GM21529 (cell line): ENCODE measurements around the gene HDHD2.
"Not testable (repeated sequence)": the region's sequence is repeated elsewhere in the genome, so short reads cannot be mapped to it uniquely, and the experiment has no call there.

ENCODE experiments used
- ATAC-seq: cut with Tn5 transposase; IDR thresholded peaks from one replicate; pipeline ENCODE4 v1.9.1; 2021; ENCODE audit not compliant: unreplicated experiment

The HDHD2 gene

GRCh38 chr18:47150029-47150823 lies at the start of gene HDHD2:
Gene HDHD2, minus strand, starts transcription at chr18:47150500. Its CDS starts 14,061 bp downstream, at chr18:47136439.
- ATAC-seq, result peak; percentile 88

DNA sequence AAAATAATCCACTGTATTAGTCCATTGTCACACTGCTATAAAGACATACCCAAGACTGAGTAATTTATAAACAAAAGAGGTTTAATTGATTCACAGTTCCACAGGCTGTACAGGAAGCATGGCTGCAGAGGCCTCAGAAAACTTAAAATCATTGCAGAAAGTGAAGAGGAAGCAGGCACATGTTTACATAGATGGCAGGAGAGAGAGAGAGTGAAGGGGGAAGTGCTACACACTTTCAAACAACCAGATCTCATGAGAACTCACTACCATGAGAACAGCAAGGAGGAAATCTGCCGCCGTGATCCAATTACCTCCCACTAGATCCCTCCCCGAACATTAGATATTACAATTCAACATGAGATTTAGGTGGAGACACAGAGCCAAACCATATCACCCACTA lies 45.7 kb upstream of the HDHD2 start:
- ATAC-seq, result not testable (repeated sequence)

DNA sequence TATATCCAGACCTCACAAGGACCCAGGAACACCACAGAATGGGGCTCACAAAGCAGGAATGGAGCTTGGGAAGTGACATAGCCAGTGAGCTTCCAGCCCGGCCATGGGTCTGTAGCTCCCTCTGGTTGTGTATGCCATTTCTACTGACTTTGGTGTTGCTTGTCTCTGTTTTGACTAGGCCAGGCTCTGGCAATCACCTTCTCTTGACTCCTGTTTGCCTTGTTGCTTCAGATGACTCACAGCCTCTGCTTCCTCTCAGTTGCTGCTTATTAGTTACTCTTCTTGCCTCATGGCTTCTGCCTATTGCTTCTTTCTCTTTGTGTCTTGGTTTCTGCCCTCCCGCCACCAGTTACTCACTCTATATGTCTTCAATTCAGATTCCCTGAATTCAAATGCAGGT lies 41.7 kb upstream of the HDHD2 start:
- ATAC-seq, result no peak

DNA sequence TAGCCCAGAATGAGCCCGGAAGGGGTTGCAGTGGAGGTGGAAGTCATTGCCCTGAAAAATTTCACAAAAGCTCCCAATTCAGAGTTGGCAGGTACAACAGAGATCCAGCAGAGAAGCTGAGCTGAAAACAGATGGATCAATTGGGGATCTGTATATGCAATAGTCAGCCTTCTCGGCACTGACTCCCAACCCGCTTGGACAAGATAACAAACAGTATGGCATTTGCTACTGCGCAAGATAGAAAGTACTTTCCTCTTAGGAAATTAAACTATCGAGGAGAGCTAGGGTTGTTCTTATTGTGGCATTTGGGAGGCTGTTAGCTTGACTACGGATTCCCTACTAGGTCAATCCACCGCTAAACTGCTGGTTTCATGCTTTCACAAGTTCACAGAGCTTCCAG lies 37.4 kb upstream of the HDHD2 start:
- no peak for ATAC-seq

- ATAC-seq, result no peak
Measured at GRCh38 chr18:47184419-47185050, 34.2 kb upstream of the HDHD2 start.

- not testable (repeated sequence) for ATAC-seq
Measured at GRCh38 chr18:47182156-47182555, 31.9 kb upstream of the HDHD2 start.

GRCh38 chr18:47180765-47181164 lies 30.5 kb upstream of the HDHD2 start:
- no peak for ATAC-seq

- ATAC-seq, result no peak
Measured at GRCh38 chr18:47179520-47179919, 29.2 kb upstream of the HDHD2 start.

DNA sequence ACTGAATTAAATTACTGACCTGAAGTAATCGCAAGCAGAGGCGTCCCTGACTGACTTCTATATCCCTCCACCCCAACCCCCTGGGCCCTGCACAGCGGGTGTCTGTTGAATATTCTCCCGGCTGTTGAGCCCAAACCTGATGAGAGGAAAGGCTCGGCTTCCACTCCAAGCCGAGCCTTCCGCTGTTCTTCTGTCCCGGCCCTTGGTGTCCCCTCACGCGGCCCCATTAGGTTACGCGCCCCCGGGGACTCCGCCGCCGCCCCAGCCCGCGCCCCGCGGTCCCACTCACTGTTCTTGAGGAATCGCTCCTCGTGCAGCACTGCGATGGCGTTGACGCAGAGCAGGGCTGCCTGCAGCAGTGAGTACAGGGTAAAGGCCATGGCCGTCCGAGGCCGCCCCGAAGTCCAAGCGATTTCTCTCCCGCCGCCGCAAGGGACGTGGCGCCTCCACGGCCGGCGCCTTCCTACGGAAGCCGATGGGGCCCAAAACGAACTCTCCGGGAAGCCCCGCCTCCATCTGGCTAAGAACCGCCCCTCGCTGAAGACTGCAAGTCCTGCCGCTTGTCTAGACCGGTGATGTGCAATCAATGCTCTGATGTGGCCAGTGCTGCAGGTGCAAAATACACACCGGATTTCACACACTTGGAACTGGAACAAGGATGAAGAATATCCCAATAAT lies 25.7 kb upstream of the HDHD2 start, which contains the start of gene IER3IP1:
IER3IP1 (minus strand) TSS at position 467 of the 678 bp plus-strand sequence; CDS start at position 380, 87 bp downstream.
- ATAC-seq, result peak; percentile 87

- ATAC-seq, result peak; percentile 14
Measured at GRCh38 chr18:47175283-47175897, 25.1 kb upstream of the HDHD2 start.

- ATAC-seq, result no peak
Measured at GRCh38 chr18:47174545-47175116, 24.3 kb upstream of the HDHD2 start.

- ATAC-seq, result no peak
Measured at GRCh38 chr18:47172476-47172875, 22.2 kb upstream of the HDHD2 start.

DNA sequence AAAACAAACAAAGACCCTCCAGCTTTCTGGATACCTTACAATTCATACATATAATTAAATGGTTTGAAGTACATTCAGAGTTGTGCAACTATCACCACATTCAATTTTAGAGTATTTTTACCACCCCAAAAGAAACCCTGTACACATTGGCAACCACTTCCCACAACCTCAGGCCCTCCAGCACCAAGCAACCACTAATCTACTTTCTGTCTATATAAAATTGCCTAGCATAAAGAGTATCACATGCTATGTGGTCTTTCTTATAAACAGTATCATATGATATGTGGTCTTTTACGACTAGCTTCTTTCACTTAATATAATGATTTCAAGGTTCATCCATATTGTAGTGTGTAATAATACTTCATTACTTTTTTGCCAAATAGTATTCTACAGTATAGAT lies 18.6 kb upstream of the HDHD2 start:
- ATAC-seq, result no peak

GRCh38 chr18:47168509-47168908 lies 18.2 kb upstream of the HDHD2 start:
- ATAC-seq, result no peak

DNA sequence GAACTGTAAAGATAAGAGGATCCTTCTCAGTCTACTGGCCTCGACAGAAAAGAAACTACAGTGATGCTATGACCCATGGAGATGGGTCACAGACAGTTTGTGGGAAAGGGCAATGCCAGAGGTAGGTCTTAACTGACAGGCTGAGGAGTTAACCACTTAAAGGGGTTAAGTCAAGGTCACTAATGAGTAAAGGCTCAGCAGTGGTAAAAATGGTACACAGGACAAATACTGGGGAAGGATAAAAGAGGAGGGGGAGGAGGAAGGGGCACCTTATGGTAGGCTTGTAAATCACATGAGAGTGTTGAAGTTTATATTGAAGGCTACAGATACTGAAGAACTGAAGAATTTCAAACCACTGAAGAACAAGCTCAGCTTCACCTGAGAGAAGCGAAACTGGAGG lies 16.0 kb upstream of the HDHD2 start:
- ATAC-seq, result no peak

DNA sequence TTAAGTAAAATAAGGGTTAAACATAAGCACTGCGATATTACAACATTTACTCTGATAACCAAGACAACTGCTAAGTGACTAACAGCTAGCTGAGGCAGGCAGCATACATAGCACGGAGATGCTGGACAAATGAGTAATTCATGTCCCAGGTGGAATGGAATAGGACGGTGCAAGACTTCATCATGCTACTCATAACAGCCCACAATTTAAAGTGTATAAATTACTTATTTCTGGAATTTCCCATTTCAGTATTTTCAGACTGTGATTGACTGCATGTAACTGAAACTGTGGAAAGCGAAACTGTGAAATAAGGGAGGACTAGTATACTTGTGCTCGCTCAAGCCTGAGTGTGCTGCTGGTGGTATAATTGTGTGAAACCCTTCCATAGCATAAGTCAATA lies 12.9 kb upstream of the HDHD2 start:
- ATAC-seq, result peak; percentile 84

DNA sequence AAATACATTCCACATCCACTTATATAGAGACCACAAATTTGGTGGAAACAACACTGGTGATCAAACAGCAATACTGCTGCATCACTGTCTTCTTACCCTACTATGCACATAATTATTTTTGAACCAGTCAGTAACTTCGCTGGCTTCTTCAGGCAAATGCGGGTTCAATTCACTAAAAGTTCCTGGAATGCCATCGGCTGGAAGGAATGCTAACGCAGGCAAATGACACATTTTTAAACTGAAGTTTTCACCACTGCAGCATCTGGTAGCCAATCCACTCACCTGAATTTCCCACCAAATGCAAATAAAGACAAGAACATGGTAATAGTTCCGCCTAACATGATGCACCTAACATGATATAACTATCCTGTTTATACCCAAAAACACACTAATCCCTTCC lies 10.0 kb upstream of the HDHD2 start:
- no peak for ATAC-seq

DNA sequence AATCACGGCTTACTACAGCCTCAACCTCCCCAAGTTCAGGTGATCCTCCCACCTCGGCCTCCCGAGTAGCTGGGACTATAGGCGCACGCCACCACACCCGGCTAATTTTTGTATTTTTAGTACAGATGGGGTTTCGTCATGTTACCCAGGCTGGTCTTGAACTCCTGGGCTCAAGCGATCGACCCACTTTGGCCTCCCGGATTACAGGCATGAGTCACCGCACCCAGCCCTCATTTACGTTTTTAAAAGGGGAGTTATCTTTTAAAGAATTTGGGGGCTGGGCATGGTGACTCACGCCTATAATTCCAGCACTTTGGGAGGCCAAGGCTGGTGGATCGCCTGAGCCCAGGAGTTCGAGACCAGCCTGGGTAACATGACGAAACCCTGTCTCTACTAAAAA lies 8.1 kb upstream of the HDHD2 start:
- ATAC-seq, result not testable (repeated sequence)

- ATAC-seq, result no peak
Measured at GRCh38 chr18:47151439-47151838, 1.1 kb upstream of the HDHD2 start.

DNA sequence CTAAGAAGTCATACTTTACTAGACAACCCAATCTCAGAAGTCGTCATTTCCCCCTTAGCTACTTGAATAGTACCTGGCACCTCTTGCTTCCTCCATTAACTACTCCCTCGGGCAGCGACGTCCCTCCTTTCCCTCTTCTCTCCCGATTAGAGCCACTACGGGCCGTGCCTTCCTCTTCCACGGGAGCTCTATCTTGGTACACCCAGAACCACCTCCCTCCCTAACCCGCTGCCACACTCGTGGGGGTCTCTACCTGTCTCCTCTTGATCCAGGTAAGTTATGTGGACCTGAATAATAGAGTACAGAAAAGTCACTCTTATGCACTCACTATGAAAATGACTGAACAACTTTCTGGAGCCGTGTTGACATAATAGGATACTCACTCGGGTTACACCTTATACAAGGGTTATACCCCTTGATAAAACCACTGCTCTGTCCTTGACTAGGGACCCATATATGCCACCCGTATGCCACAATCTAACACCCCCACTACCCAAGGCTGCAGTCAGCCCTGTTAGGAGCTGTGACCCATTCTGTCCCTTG lies 595 bp upstream of the HDHD2 start:
- peak; percentile 24 for ATAC-seq
